GM12878 (cell line): Measurements from ENCODE around the gene HIVEP3. TPM values are rescaled to one million over a fixed set of nuclear protein-coding genes. Genes with fewer than 3 reads are reported as not detected.
A peak's percentile ranks its signal among the peaks of the same experiment; 100 is the strongest.

Experiments
- ATAC-seq: fragments of 200-7000 bp; cut with Tn5 transposase; 3 replicates; pipeline ENCODE4 v1.9.1; 2020; ENCODE audit warnings: mild to moderate bottlenecking, moderate library complexity
- BruUV-seq: library from RNA; stranded (reverse); fragments of 400-500 nt; replicated peaks from 2 replicates; lab custom pipeline; 2021; lab: Mats Ljungman, UMichigan
- CTCF ChIA-PET: fragments of 300-600 bp; sonication (Branson Sonifier 250); formaldehyde crosslinking; extraction: SDS; loops from one replicate; lab custom pipeline; 2021; ENCODE audit warnings: inconsistent platforms; lab: Yijun Ruan, JAX
- POLR2A ChIA-PET: fragments of 350-600 bp; formaldehyde crosslinking; extraction: SDS; loops from one replicate; lab custom pipeline; 2021; ENCODE audit warnings: inconsistent platforms; lab: Charles Lee
- RAD21 ChIA-PET: fragments of 300-600 bp; sonication (Branson Sonifier 250); formaldehyde crosslinking; loops from one replicate; lab custom pipeline; 2023; ENCODE audit warnings: antibody characterized with exemption; ENCODE audit not compliant: unreplicated experiment; lab: Charles Lee
- SMC1A ChIA-PET: fragments of 300-600 bp; sonication (Branson Sonifier 250); formaldehyde crosslinking; loops from one replicate; lab custom pipeline; 2023; ENCODE audit not compliant: unreplicated experiment, uncharacterized antibody; lab: Charles Lee
- DNase-seq: peaks from one replicate; pipeline ENCODE4 v3.0.0-alpha.2; 2011; ENCODE audit warnings: low read depth, low spot score
- FAIRE-seq: peaks from 3 replicates; lab custom pipeline; 2011; peaks lifted over from hg19 to GRCh38; lab: Jason Lieb, UNC
- H2AFZ ChIP-seq: 2 replicates; pipeline ENCODE4 v1.6.0; 2011; ENCODE audit warnings: low read depth, low read length, control low read depth; ENCODE audit not compliant: control insufficient read depth
- H3K27ac ChIP-seq: 2 replicates; pipeline ENCODE4 v1.5.1; 2011; ENCODE audit warnings: control low read depth; ENCODE audit not compliant: control insufficient read depth, insufficient read depth
- H3K27me3 ChIP-seq, 2 experiments: replicated peaks in 1 of 2; 2 replicates each; pipeline versions ENCODE4 v1.6.0 to v1.6.1; 2011; ENCODE audit warnings: low read length in 1 of 2; ENCODE audit not compliant: control insufficient read depth in 2 of 2, insufficient read depth in 2 of 2
- H3K36me3 ChIP-seq, 2 experiments: 2 replicates each; pipeline ENCODE4 v1.5.1; 2011; ENCODE audit warnings: low read length in 1 of 2; ENCODE audit not compliant: control insufficient read depth in 2 of 2, insufficient read depth in 2 of 2
- H3K4me1 ChIP-seq: 2 replicates; pipeline ENCODE4 v1.6.1; 2011; ENCODE audit warnings: mild to moderate bottlenecking, low read length, moderate library complexity, mixed read lengths; ENCODE audit not compliant: control insufficient read depth, insufficient read depth
- H3K4me2 ChIP-seq: 2 replicates; pipeline ENCODE4 v1.6.0; 2011; ENCODE audit warnings: control low read depth; ENCODE audit not compliant: control insufficient read depth, insufficient read depth
- H3K4me3 ChIP-seq: fragments of 200-600 bp; sonication (generic); 2 replicates; pipeline ENCODE4 v1.5.1; 2016
- H3K79me2 ChIP-seq: 2 replicates; pipeline ENCODE4 v1.6.0; 2011; ENCODE audit warnings: low read length; ENCODE audit not compliant: control insufficient read depth, insufficient read depth
- H3K9ac ChIP-seq: 2 replicates; pipeline ENCODE4 v1.8.0; 2011; ENCODE audit warnings: low read length, control low read depth, mixed read lengths; ENCODE audit not compliant: control insufficient read depth, insufficient read depth
- H3K9me3 ChIP-seq: replicated peaks from 3 replicates; pipeline ENCODE4 v1.5.1; 2011; ENCODE audit warnings: mild to moderate bottlenecking, low read length; ENCODE audit not compliant: control insufficient read depth, insufficient read depth
- H4K20me1 ChIP-seq: 2 replicates; pipeline ENCODE4 v1.6.0; 2011; ENCODE audit not compliant: control insufficient read depth, insufficient read depth
- ATF7 ChIP-seq: fragments of 450-650 bp; IDR thresholded peaks from 2 replicates; pipeline ENCODE4 v1.6.1; 2016; ENCODE audit warnings: low read depth, mild to moderate bottlenecking
- DPF2 ChIP-seq: fragments of 450-650 bp; IDR thresholded peaks from 2 replicates; pipeline ENCODE4 v1.6.1; 2017; ENCODE audit warnings: mild to moderate bottlenecking
- GABPA ChIP-seq: IDR thresholded peaks from 2 replicates; pipeline ENCODE4 v1.6.1; 2014; ENCODE audit warnings: antibody characterized with exemption, low read depth, mild to moderate bottlenecking, inconsistent platforms
- HCFC1 ChIP-seq: fragments of 150-350 bp; IDR thresholded peaks from 2 replicates; pipeline ENCODE4 v1.6.1; 2014; ENCODE audit warnings: low read length
- HDAC2 ChIP-seq: fragments of 200-600 bp; sonication (generic); IDR thresholded peaks from 2 replicates; pipeline ENCODE4 v1.6.1; 2017
- IKZF2 ChIP-seq, 2 experiments: fragments of 450-650 bp; IDR thresholded peaks; 2 replicates each; pipeline ENCODE4 v1.6.1; 2017; ENCODE audit warnings: mild to moderate bottlenecking in 2 of 2, moderate library complexity in 2 of 2
- JUNB ChIP-seq: IDR thresholded peaks from 2 replicates; pipeline ENCODE4 v1.6.1; 2016; ENCODE audit warnings: antibody characterized with exemption, mild to moderate bottlenecking
- MEF2B ChIP-seq: fragments of 450-650 bp; IDR thresholded peaks from 2 replicates; pipeline ENCODE4 v1.6.1; 2018; ENCODE audit warnings: mild to moderate bottlenecking, moderate library complexity; ENCODE audit not compliant: partially characterized antibody, poor library complexity, severe bottlenecking
- MTA2 ChIP-seq: fragments of 450-650 bp; IDR thresholded peaks from 2 replicates; pipeline ENCODE4 v1.6.1; 2016; ENCODE audit warnings: low read depth, mild to moderate bottlenecking, moderate library complexity
- MYC ChIP-seq: IDR thresholded peaks from 2 replicates; pipeline ENCODE4 v1.6.1; 2011; ENCODE audit warnings: mild to moderate bottlenecking, low read length, moderate library complexity, inconsistent platforms; ENCODE audit not compliant: insufficient read depth, insufficient replicate concordance, insufficient read length, severe bottlenecking
- NR2C1 ChIP-seq: fragments of 450-650 bp; IDR thresholded peaks from 2 replicates; pipeline ENCODE4 v1.6.1; 2017; ENCODE audit warnings: antibody characterized with exemption, mild to moderate bottlenecking, moderate library complexity
- NR2C2 ChIP-seq: IDR thresholded peaks from 2 replicates; pipeline ENCODE4 v1.6.1; 2011; ENCODE audit warnings: borderline replicate concordance, low read depth; ENCODE audit not compliant: control insufficient read depth, insufficient read length
- POU2F2 ChIP-seq: IDR thresholded peaks from 3 replicates; pipeline ENCODE4 v1.6.1; 2011; ENCODE audit warnings: low read depth, mild to moderate bottlenecking, low read length, borderline replicate concordance
- SMAD5 ChIP-seq: IDR thresholded peaks from 2 replicates; pipeline ENCODE4 v1.6.1; 2016; ENCODE audit warnings: antibody characterized with exemption, low read depth
- SPI1 ChIP-seq: IDR thresholded peaks from 2 replicates; pipeline ENCODE4 v1.6.1; 2011; ENCODE audit warnings: low read depth, mild to moderate bottlenecking, low read length, moderate library complexity, borderline replicate concordance; ENCODE audit not compliant: insufficient read depth
- SREBF1 ChIP-seq: IDR thresholded peaks from 2 replicates; pipeline ENCODE4 v1.6.1; 2012; ENCODE audit warnings: mild to moderate bottlenecking, low read length
- SUPT20H ChIP-seq: IDR thresholded peaks from 2 replicates; pipeline ENCODE4 v1.6.1; 2011; ENCODE audit warnings: low read depth, mild to moderate bottlenecking, low read length, moderate library complexity, borderline replicate concordance; ENCODE audit not compliant: control insufficient read depth
- TBL1XR1 ChIP-seq: IDR thresholded peaks from 2 replicates; pipeline ENCODE4 v1.6.1; 2012; ENCODE audit warnings: low read depth, low read length, improper control_type of control experiment
- YY1 ChIP-seq: IDR thresholded peaks from 2 replicates; pipeline ENCODE4 v1.6.1; 2011; ENCODE audit warnings: low read depth, mild to moderate bottlenecking, low read length
- ZZZ3 ChIP-seq: IDR thresholded peaks from 2 replicates; pipeline ENCODE4 v1.6.1; 2011; ENCODE audit warnings: low read depth; ENCODE audit not compliant: control insufficient read depth, insufficient read length
- WGBS: methylation state at CpG from one replicate; pipeline ENCODE4 v1.1.6; 2016; ENCODE audit warnings: low lambda C conversion rate; ENCODE audit not compliant: insufficient replicate concordance, insufficient coverage; ENCODE audit errors: missing lambda C conversion rate; 5-methylcytosine and 5-hydroxymethylcytosine counted together
- in situ Hi-C: fragments of 300-500 bp; cut with MboI; formaldehyde crosslinking; loops from 9 replicates; pipeline ENCODE4 v1.14.3; 2018; ENCODE audit warnings: mixed read lengths
- intact Hi-C: fragments of 100-400 bp; cut with micrococcal nuclease; formaldehyde crosslinking; loops from one replicate; pipeline ENCODE4 v1.14.2; 2022; ENCODE audit not compliant: unreplicated experiment
- polyA plus RNA-seq, 11 experiments: library from polyadenylated mRNA; depleted of rRNA in 4 of 11; unstranded in 6 of 11; stranded (reverse) in 5 of 11; fragments of >200 nt; fragmentation: Nextera tagmentation in 4 of 11; fragmentation: Illumina TruSeq in 1 of 11; extraction: Ambion mirVana in 4 of 11; extraction: Trizol in 1 of 11; gene quantifications; 1 replicate in 1 of 11; 2 replicates in 10 of 11; pipeline versions ENCODE4 v1.2.1 to v1.2.3, GENCODE V29; 2011 to 2016; ENCODE audit warnings: inconsistent platforms in 2 of 11, missing spikeins in 2 of 11, low read depth in 1 of 11
- total RNA-seq, 4 experiments: library from RNA; depleted of rRNA in 3 of 4; stranded (reverse); fragments of >200 nt in 3 of 4; fragmentation: Illumina TruSeq in 1 of 4; extraction: Trizol in 1 of 4; gene quantifications; 2 replicates each; pipeline versions ENCODE4 v1.2.1 to v1.2.3, GENCODE V29; 2013 to 2021

The HIVEP3 gene
- total and polyA plus RNA-seq, 10 of the 15 experiments (the other 5 are each of a cell fraction or from before 2014, with no cell fraction given), result 1.8 to 13.6 (median 3.8) TPM

DNA sequence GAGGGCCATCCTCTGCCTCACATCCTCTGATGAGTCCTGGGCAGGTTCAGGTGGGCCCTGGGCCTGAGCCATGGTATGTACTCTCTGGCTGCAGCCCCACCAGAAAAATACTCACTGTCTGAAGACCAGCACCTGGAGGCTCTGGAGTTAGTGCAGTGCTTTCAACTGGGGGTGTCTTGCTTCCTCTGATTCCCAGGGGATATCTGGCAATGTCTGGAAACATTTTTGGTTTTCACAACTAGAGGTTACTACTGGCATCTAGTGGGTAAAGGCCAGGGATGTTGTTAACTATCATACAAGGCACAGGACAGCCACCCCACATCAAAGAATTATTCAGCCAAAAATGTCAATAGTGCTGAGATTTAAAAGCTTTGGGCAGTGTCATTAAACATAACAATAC lies 152.7 kb downstream of the HIVEP3 start:
- no peaks in the 10 kb centered on the region for H4K20me1 ChIP-seq
- no peak overlapping the region for H3K4me3 ChIP-seq
- POLR2A ChIA-PET, result no interaction called here
- H3K4me1 ChIP-seq, result peaks cover 28% of the 10 kb centered on the region
- H3K79me2 ChIP-seq, result no peaks in the 10 kb centered on the region
- no peak overlapping the region for H3K27ac ChIP-seq
- H3K36me3 ChIP-seq, result no peaks in the 10 kb centered on the region; a peak in 1 of 4 replicates
- SMC1A ChIA-PET, result interaction anchor here (0.9 to 3.4 kb wide), 10 partner anchors 11 to 113 kb away, joined by 3 to 20 read pairs (median 4); no protein-coding TSS in a partner anchor
- intact Hi-C loops (loop anchor here (5.0 kb wide), 1 partner anchor 194 kb away; no protein-coding TSS in a partner anchor), in situ Hi-C loops (no loop called here)
- no TSS peak for BruUV-seq
- CTCF ChIA-PET, result interaction anchor here (1.3 to 2.8 kb wide), 3 partner anchors 11 to 191 kb away, joined by 3 to 16 read pairs (median 14); no protein-coding TSS in a partner anchor
- H3K4me2 ChIP-seq, result no peak overlapping the region
- ATAC-seq, result peak; percentile 40
- TF ChIP-seq TBL1XR1 (no peak), MEF2B (peak; percentile 36)
- H3K27me3 ChIP-seq, result no peaks in the 10 kb centered on the region
- H3K9me3 ChIP-seq, result peaks cover 4% of the 10 kb centered on the region
- no peak overlapping the region for H2AFZ ChIP-seq
- H3K9ac ChIP-seq, result no peak overlapping the region
- RAD21 ChIA-PET, result interaction anchor here (1.5 to 1.8 kb wide), 2 partner anchors 68 to 192 kb away, joined by 6 to 8 read pairs; no protein-coding TSS in a partner anchor
- FAIRE-seq, result no peak
- DNase-seq, result no peak

DNA sequence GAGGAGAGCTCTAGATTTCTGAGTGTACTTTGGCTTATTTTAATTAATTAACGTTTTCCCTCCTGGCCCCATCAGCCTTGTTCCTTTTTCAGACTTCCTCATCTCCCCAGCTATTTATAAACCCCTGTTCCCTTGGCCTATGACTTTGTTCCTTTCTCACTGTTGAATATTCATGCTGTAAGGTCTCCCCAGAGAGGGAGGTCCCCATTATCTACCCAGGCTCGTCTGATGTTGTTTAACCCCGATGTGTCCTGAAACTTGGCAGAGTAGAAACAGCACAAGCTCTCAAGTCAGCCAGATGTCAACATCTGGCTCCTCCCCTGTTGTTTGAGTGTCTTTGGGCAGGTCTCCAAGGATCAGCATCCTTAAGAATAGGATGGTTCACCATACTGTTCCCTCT lies 153.6 kb downstream of the HIVEP3 start:
- no TSS peak for BruUV-seq
- H2AFZ ChIP-seq, result 0 out of 2 replicates have a peak overlapping the region, but pooled peaks have one; percentile 13
- H3K4me1 ChIP-seq, result peaks cover 28% of the 10 kb centered on the region
- no peak for TF ChIP-seq JUNB
- 0 out of 4 replicates have a peak, but pooled peaks have one; percentile 14 to 17 for TF ChIP-seq IKZF2 (IDR thresholded peaks at IDR 0.05)
- TF ChIP-seq NR2C1, result no peak
- peak; percentile 66; the same call in 1 of the 3 replicates for TF ChIP-seq POU2F2
- TF ChIP-seq SREBF1, result no peak
- no peak for TF ChIP-seq DPF2
- TF ChIP-seq ATF7, result no peak
- TF ChIP-seq MEF2B, result peak; percentile 10
- TF ChIP-seq ZZZ3, result no peak
- TF ChIP-seq NR2C2, result no peak
- TF ChIP-seq SUPT20H, result no peak
- no peak for TF ChIP-seq HCFC1
- no peak for TF ChIP-seq HDAC2
- TF ChIP-seq SPI1, result 0 out of 2 replicates have a peak, but pooled peaks have one; percentile 12
- TF ChIP-seq MYC, result no peak
- TF ChIP-seq GABPA, result no peak
- peak; percentile 16; the same call in 1 of the 2 replicates for TF ChIP-seq MTA2
- TF ChIP-seq YY1, result no peak
- no peak for TF ChIP-seq SMAD5
- ATAC-seq, result peak; percentile 62
- H4K20me1 ChIP-seq, result no peaks in the 10 kb centered on the region
- H3K27ac ChIP-seq, result no peak overlapping the region
- ChIA-PET CTCF (interaction anchor here (0.7 to 2.8 kb wide), 7 partner anchors 10 to 190 kb away, joined by 3 to 16 read pairs (median 4); no protein-coding TSS in a partner anchor), SMC1A (interaction anchor here (0.6 to 3.4 kb wide), 17 partner anchors 10 to 144 kb away, joined by 3 to 20 read pairs (median 4); no protein-coding TSS in a partner anchor), POLR2A (no interaction called here), RAD21 (interaction anchor here (0.7 to 1.8 kb wide), 9 partner anchors 10 to 191 kb away, joined by 3 to 9 read pairs (median 6); no protein-coding TSS in a partner anchor)
- no peaks in the 10 kb centered on the region for H3K27me3 ChIP-seq
- in situ Hi-C loops (no loop called here), intact Hi-C loops (loop anchor here (5.0 kb wide), 1 partner anchor 193 kb away; no protein-coding TSS in a partner anchor)
- no peak overlapping the region for H3K4me3 ChIP-seq
- peaks cover 4% of the 10 kb centered on the region for H3K9me3 ChIP-seq
- no peak for FAIRE-seq
- H3K79me2 ChIP-seq, result no peaks in the 10 kb centered on the region
- H3K4me2 ChIP-seq, result peak overlapping the region; percentile 50; the same call in 1 of the 2 replicates
- H3K36me3 ChIP-seq, result no peaks in the 10 kb centered on the region; a peak in 1 of 4 replicates
- H3K9ac ChIP-seq, result no peak overlapping the region
- 9% methylated on average over 3 of the region's 3 CpGs for WGBS
- DNase-seq, result no peak
